ENCODE data around the gene MAP3K13.

MAP3K13 gene, protein sequence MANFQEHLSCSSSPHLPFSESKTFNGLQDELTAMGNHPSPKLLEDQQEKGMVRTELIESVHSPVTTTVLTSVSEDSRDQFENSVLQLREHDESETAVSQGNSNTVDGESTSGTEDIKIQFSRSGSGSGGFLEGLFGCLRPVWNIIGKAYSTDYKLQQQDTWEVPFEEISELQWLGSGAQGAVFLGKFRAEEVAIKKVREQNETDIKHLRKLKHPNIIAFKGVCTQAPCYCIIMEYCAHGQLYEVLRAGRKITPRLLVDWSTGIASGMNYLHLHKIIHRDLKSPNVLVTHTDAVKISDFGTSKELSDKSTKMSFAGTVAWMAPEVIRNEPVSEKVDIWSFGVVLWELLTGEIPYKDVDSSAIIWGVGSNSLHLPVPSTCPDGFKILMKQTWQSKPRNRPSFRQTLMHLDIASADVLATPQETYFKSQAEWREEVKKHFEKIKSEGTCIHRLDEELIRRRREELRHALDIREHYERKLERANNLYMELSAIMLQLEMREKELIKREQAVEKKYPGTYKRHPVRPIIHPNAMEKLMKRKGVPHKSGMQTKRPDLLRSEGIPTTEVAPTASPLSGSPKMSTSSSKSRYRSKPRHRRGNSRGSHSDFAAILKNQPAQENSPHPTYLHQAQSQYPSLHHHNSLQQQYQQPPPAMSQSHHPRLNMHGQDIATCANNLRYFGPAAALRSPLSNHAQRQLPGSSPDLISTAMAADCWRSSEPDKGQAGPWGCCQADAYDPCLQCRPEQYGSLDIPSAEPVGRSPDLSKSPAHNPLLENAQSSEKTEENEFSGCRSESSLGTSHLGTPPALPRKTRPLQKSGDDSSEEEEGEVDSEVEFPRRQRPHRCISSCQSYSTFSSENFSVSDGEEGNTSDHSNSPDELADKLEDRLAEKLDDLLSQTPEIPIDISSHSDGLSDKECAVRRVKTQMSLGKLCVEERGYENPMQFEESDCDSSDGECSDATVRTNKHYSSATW

GRCh38 chr3:185362850-185363661 lies at the start of gene MAP3K13:
MAP3K13 (plus strand) TSS chr3:185363136; CDS start chr3:185428582, 65,446 bp downstream.
- DNase-seq (ENCODE audit: low read depth), result peak; percentile 94

DNA sequence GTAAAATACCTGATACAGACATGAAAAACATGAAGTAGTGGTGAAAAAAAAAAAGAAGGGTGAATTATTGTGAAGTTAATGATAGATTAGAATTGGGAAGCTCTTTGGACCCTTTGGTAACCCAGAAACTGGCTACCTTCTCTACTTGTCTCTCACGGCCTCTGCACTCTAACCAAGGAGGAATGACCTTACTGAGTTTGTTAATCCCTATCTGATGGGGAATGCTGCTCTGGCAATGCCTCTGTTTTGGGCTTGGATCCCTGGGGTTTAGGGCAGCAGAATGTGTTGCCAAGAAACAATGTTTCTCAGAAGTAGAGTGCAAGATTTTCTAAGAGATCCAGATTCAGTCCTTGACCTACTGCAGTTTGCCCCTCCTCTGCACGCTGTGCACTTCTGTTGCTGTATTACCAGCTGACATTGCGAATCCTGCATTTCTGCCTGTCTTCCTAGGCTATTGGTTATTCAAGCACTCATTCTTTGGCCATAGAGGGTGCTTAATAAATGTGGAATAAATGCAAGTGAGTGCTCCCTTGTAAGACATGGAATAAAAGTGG lies 49.2 kb upstream of the MAP3K13 start:
- DNase-seq (ENCODE audit: low read depth), result peak; percentile 24

DNA sequence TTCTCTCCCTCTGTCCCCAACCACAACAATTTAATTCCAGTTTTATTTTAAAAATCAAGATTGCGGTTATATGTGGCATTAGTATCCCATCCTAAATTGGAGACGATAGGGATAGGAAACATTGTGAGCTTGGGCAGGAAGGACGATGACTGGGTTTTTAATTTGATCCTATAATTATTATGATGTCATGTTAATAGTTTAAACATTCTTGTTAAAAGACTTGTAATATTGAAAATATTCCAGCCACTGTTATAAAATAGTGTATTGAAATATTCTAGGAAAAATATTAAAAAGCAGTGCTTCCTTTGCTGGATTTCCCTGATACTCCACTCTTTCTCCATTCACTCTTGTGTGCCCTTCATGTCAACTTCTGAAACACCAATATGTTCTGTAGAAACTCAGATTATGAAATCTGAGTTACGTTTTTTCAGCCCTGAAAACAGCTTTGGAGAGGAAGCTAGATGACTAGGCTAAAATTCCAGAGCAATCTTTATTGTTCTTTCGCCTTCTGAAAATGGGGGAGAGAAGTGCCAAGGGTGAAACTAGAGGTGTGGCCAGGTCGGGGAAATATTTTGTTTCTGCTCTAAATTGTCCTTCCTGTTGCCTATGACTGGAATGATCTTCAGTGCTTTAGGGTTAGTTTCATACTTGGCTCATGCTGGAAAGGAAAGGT lies 46.1 kb upstream of the MAP3K13 start:
- peak; percentile 91 for DNase-seq (ENCODE audit: low read depth)

GRCh38 chr3:185317674-185318073 lies 45.3 kb upstream of the MAP3K13 start:
- DNase-seq (ENCODE audit: low read depth), result no peak

- peak; percentile 86 for DNase-seq (ENCODE audit: low read depth)
Observed at GRCh38 chr3:185318141-185318540, 44.8 kb upstream of the MAP3K13 start.

DNA sequence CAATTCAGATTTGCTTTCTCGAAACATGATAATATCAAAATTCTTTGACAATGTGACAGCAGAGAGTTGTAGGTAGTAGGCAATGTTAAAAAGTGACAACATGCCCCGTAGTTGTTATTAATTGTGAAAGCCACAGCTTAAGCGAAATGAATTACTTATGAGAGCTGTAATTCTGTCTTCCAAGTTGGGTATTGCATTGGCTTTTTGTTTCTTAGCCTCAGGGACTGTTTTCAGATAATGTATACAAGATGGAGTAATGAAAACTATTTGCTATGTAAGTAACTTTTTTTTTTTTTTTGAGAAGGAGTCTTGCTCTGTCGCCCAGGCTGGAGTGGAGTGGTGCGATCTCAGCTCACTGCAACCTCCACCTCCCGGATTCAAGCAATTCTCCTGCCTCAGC lies 43.1 kb upstream of the MAP3K13 start:
- DNase-seq (ENCODE audit: low read depth), result no peak

DNA sequence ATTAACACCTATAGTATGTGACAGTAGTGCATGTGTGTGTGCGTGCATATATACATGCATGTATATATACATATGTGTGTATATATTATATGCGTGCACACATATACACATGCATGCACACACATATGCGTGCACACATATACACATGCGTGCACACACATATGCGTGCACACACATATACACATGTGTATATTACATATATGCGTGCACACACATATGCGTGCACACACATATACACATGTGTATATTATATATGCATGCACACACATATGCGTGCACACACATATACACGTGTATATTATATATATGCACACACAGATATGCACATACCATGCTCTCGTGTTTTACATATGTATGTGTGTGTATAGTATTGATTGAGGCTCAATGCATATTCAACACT lies 42.0 kb upstream of the MAP3K13 start:
- DNase-seq (ENCODE audit: low read depth), result no peak

DNA sequence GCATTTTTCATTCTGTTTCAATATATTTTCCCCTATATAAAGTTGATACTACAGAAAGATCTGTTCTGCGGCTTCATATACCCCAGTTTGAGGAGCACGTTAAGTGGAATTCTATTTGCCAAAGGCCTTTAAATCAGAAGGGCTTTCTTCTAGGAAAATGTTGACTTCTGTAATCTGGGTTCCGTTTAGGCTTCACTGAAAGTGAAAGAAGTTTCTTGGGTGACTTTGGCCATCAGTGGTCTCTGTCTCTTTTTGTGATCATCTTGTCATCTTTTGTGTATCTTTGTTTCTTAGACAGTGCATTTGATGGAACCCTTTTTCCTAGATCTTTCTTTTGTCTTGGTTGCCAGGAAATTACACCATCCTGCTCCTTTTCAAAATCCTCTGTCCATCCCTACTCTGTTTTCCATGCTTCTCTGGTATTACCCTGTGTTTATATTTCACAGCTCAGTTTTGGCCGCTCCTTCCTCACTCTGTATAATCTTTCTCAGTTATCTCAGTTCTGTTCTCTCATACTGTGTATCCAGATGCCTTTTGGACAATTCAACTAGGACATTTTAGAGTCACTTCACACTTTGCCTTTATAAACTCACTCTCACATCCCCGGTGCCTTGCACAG lies 40.7 kb upstream of the MAP3K13 start:
- DNase-seq (ENCODE audit: low read depth), result no peak

DNA sequence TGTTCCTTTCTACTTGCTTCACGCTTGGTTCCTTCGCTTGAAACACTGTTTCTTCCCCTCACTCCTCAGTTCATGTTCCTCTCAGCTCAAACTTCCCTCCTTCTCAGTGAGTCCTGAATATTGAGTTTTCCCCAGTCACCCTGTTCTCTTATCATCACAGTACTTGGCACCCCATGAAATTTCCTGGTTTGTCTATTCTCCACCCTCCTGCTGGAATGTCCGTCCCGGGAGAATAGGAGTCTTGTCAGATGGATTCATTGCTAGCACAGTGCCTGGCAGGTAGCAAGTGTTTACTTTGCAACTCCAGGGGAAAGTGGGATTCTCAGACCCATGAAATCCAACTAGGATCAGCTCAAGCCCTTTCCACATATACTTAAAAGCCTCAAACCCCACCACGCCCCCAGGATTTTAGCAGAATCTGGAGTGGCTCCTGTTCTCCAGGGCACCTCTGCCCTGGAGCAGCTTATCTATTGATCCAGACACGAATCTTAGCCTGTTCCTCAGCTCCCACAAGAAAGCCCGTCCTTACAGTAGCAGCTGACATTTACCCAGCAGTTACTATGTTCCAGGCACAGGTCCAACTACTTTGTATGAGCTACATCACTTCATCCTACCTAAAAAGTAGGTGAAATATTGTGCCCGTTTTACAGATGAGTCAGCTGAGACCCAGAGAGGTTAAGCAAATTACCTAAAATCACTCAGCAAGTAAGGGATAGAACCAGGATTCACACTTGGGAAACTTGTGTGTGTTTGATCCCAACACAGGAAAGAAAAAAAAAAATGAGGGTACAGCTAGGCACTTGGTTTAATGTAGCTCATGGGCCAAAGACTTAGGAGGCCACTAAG lies 36.8 kb upstream of the MAP3K13 start:
- DNase-seq (ENCODE audit: low read depth), result no peak

DNA sequence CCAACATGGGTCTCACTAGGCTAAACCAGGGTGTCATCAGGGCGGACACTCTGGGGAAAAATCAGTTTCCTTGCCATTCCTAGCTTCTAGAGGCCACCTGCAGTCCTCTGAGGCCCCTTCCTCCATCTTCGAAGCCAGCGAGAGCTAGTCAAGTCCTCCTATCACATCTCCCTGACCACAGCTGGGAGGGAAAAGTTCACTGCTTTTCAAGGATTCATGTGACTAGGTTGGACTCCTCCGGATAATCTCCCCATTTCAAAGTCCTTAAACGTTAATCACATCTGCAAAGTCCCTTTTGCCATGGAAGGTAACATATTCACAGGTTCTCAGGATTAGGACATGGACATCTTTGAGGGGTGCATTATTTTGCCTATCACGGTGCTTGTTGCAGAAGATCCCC lies 35.9 kb upstream of the MAP3K13 start:
- DNase-seq (ENCODE audit: low read depth), result no peak

- DNase-seq (ENCODE audit: low read depth), result peak; percentile 51
Observed at GRCh38 chr3:185328324-185329004, 34.5 kb upstream of the MAP3K13 start.

DNA sequence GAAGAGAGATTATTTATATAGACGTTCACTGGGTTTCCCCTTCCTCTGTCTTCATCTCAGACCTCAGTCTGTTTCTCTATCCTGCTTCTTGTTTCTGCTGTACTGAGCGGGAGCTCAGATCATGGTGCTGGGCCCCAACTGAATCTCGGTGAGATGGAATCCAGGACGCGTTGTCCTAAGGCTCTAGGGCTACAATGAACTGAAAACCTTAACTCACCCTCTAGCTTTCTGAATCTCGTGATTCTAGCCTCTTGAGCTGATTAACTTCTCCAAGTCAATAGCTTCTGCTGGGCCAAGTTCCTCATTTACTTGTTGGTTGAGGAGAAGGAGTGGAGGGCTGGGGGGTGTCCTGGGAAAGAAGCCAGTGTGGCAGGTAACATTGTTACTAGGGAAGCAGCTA lies 32.7 kb upstream of the MAP3K13 start:
- DNase-seq (ENCODE audit: low read depth), result no peak

GRCh38 chr3:185330644-185331043 lies 32.3 kb upstream of the MAP3K13 start:
- DNase-seq (ENCODE audit: low read depth), result no peak

DNA sequence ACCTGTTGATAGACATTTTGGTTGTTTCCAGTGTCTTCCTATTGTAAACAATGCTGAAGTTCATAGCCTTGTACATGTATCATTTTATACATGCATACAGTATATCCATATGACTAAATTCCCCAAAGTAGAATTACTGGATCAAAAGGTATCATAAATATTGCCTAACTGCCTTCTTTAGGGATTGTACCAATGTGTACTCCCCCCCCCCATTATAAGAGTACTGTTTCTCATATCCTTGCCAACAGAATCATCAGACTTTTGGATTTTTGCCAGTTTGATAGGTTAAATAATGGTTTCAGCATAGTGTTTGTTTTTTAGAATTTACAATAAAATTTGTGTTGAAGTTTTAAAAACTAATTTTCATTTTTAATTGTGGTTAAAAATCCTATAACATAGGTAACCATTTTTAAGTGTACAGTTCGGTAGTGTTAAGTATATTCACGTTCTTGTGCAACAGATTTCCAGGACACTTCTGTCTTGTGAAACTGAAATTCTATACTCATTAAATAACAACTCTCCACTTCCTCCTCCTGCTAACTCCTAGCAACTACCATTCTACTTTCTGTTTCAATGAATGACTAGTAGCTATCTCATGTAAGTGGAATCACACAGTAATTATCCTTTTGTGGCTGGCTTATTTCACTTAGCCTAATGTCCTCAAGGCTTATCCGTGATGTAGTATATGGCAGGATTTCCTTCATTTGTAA lies 30.8 kb upstream of the MAP3K13 start:
- DNase-seq (ENCODE audit: low read depth), result peak; percentile 89

DNA sequence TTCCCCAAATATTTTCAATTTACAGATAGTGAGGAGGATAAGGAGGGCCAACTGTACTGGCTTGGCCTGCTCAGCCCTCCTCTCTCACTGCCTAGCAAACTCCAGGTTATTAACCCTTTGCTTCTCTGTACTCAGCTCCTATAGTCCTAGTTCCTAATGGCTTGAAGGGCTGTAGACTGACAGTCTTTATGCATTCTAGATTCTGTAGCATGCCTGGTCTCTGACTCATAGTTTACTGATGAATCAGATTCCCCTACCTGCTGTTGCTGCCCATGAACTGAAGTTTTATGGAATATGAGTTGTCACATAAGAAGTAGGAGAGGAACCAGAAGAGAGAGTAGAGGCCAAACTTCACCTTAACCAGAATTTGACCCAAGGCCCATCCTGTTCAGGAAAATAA lies 27.1 kb upstream of the MAP3K13 start:
- DNase-seq (ENCODE audit: low read depth), result peak; percentile 64

GRCh38 chr3:185337231-185337816 lies 25.6 kb upstream of the MAP3K13 start:
- DNase-seq (ENCODE audit: low read depth), result no peak

- no peak for DNase-seq (ENCODE audit: low read depth)
Observed at GRCh38 chr3:185339945-185340344, 23.0 kb upstream of the MAP3K13 start.

GRCh38 chr3:185340751-185341150 lies 22.2 kb upstream of the MAP3K13 start:
- DNase-seq (ENCODE audit: low read depth), result peak; percentile 49
